GM19328 (cell line): Measurements from ENCODE around the gene RPS10.
A peak's percentile ranks its signal among the peaks of the same experiment; 100 is the strongest.
"Not testable (repeated sequence)": the region's sequence is repeated elsewhere in the genome, so short reads cannot be mapped to it uniquely, and the experiment has no call there.

Experiments
- ATAC-seq: cut with Tn5 transposase; IDR thresholded peaks from one replicate; pipeline ENCODE4 v1.9.1; 2021; ENCODE audit warnings: mild to moderate bottlenecking, moderate library complexity; ENCODE audit not compliant: unreplicated experiment

RPS10 gene

GRCh38 chr6:34393966-34394305 lies 31.9 kb downstream of the RPS10 start:
- ATAC-seq: no peak

GRCh38 chr6:34393191-34393965 lies 32.5 kb downstream of the RPS10 start:
- ATAC-seq: no peak

GRCh38 chr6:34392497-34393190 lies 33.2 kb downstream of the RPS10 start, which contains the start of gene NUDT3:
NUDT3 (minus strand) TSS chr6:34392669; CDS start chr6:34392362, 307 bp downstream.
- peak; percentile 76 for ATAC-seq

- ATAC-seq: peak; percentile 9
Measured at GRCh38 chr6:34391786-34392496, 33.9 kb downstream of the RPS10 start.

- ATAC-seq: no peak
Measured at GRCh38 chr6:34391473-34391785, 34.4 kb downstream of the RPS10 start.

GRCh38 chr6:34390531-34391472 lies 35.1 kb downstream of the RPS10 start:
- ATAC-seq: no peak

- ATAC-seq: no peak
Measured at GRCh38 chr6:34389034-34389433, 36.8 kb downstream of the RPS10 start.

- ATAC-seq: no peak
Measured at GRCh38 chr6:34388421-34388820, 37.4 kb downstream of the RPS10 start.

- no peak for ATAC-seq
Measured at GRCh38 chr6:34386316-34387137, 39.3 kb downstream of the RPS10 start.

GRCh38 chr6:34385793-34386195 lies 40.1 kb downstream of the RPS10 start:
- ATAC-seq: no peak

- ATAC-seq: no peak
Measured at GRCh38 chr6:34384321-34385153, 41.3 kb downstream of the RPS10 start.

- no peak for ATAC-seq
Measured at GRCh38 chr6:34383656-34384320, 42.1 kb downstream of the RPS10 start.

GRCh38 chr6:34383161-34383631 lies 42.7 kb downstream of the RPS10 start:
- no peak for ATAC-seq

GRCh38 chr6:34381081-34381480 lies 44.8 kb downstream of the RPS10 start:
- ATAC-seq: no peak

GRCh38 chr6:34378470-34378869 lies 47.4 kb downstream of the RPS10 start:
- ATAC-seq: no peak

GRCh38 chr6:34377984-34378383 lies 47.9 kb downstream of the RPS10 start:
- no peak for ATAC-seq

- ATAC-seq: not testable (repeated sequence)
Measured at GRCh38 chr6:34377571-34377970, 48.3 kb downstream of the RPS10 start.

- no peak for ATAC-seq
Measured at GRCh38 chr6:34375833-34376232, 50.0 kb downstream of the RPS10 start.
